ENCODE measurements around the gene PTGDR2.

PTGDR2 gene

DNA sequence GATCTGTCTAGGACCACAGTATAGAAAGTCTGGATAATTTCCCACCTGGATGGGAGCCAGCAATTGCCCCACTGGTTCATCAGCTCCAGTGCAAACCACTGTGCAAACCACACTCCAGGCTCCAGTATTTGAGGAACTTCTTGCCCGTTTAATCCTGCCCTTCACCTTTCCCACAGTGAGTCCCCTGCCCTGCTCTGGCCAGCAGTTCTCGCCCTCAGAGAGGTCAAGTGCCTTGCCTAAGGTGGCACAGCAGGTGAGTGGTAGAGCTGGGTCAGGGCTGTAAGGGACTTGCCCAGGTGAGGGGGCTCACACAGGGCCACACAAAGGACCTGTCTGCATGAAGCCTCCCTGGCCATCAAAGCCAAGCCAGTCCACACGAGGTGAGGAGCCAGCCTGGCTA, 46.5 kb downstream of the PTGDR2 start:
- no peak for DNase-seq

DNA sequence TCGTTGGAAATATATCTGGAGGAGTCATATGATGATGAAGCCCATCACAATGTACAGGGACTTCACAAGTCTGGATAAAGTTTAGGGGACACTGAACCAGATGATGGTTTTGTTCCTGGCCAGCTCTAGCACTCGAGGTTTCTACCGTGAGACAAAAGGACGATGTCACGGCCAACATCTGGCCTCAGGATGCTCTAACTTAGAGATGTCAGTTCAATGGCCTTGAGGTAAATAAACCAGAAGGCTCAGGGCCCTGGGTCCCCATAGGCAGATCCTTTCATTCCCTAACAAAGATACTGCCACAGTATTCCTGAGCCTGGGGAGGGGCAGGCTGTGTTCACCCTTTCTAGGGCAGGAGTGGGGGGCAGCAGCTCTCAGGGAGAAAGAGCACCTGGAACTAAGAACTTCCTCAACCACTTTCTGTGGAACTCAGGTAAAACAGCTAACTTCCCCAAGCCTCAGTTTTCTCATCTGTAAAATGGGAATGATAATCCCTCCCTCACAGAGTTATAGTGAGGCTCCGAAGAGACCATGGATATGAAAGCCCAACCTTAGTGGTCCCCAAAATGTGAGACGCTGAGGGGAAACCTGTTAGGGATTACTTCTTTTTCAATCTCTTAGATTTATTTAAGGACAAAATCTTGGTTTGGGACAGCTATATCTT, 52.3 kb downstream of the PTGDR2 start:
- DNase-seq = no peak

- DNase-seq = no peak
Observed at GRCh38 chr11:60801194-60801593, 54.6 kb downstream of the PTGDR2 start.
